HG03064 (cell line): ENCODE measurements around the gene RITA1.
A peak's percentile ranks its signal among the peaks of the same experiment; 100 is the strongest.
"Not testable (repeated sequence)": the region's sequence is repeated elsewhere in the genome, so short reads cannot be mapped to it uniquely, and the experiment has no call there.

Source experiments
- ATAC-seq: cut with Tn5 transposase; IDR thresholded peaks from one replicate; pipeline ENCODE4 v1.9.1; 2021; ENCODE audit warnings: low read depth; ENCODE audit not compliant: unreplicated experiment

The RITA1 gene

DNA sequence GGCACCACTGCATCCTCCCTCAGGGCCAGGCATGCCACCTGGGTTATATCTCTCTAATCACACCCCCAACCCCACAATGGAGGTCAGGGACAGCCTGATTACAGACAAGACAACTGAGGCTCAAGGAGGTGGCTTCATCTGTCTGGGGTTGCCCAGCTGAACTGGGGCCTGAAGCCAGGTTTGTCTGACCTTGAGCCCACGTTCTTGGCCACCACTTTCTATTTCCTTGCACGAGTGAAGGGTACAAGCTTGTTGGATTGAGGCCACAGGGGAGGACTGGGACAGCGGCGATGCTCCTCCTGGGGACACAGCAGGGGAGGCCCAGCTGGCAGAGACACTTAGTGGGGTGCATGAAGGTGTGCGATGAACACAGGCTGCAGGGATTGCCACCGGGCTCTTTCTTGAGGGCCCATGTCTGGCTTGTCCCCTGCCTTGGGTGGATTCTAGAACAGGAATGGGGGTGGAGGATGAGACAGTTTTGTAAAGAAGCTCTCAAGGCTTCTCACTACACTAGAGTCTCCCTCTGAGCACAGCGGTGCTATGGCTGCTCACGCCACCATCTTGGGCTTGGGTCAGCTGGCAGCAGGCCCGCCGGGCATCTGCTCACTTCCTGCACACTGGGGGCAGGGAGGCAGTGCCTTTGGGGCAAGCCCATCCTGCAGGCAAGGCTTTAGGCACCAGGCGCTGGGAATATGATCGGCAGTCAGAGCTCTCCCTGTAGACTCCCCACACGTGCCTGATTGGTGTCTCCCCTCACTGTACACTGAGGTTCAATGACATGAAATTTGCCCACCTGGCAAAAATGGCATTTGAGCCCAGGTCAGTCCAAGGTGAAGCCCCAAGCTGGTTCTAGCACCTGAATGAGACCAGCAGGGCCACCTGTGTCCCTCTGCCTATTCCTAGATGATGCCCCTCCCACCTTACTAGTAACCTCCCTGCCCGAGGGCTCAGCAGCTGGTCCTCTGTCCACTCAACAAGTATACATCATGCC, 16.0 kb downstream of the RITA1 start:
- ATAC-seq, result no peak

DNA sequence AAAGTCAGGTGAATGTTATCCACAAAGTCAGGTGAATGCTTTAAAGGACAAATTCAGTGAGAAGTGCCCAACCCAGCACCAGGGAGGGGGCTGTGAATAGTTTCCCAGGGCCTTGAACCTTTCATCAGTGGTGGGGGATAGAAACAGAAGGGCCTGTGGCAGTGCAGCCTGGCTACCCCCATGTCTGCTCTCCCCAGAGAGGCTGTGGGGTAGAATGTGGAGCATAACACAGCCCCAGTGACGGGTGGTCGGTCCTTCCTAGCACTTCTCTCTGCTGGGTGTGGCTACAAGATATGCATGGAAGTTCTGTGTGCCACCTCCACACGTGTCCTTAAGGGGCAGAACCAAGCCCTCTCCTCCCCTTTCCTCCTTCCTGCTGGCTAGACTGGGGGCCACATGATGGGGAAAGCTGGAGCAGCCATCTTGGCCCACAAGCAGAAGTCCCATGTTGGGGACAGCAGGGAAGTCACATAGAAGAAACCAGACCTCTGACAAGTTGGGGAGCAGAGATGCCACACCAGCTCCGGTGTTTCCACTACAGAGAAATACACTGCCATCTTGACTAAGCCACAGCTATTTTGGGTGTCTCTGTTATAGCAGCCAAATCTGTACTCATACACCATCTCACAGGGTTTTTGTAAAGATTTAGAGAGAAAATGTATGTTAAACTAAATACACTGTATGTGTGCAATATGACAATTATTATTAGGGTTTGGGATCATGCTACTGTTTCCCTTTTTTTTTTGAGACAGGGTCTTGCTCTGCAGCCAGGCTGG, 17.0 kb downstream of the RITA1 start:
- ATAC-seq, result no peak

DNA sequence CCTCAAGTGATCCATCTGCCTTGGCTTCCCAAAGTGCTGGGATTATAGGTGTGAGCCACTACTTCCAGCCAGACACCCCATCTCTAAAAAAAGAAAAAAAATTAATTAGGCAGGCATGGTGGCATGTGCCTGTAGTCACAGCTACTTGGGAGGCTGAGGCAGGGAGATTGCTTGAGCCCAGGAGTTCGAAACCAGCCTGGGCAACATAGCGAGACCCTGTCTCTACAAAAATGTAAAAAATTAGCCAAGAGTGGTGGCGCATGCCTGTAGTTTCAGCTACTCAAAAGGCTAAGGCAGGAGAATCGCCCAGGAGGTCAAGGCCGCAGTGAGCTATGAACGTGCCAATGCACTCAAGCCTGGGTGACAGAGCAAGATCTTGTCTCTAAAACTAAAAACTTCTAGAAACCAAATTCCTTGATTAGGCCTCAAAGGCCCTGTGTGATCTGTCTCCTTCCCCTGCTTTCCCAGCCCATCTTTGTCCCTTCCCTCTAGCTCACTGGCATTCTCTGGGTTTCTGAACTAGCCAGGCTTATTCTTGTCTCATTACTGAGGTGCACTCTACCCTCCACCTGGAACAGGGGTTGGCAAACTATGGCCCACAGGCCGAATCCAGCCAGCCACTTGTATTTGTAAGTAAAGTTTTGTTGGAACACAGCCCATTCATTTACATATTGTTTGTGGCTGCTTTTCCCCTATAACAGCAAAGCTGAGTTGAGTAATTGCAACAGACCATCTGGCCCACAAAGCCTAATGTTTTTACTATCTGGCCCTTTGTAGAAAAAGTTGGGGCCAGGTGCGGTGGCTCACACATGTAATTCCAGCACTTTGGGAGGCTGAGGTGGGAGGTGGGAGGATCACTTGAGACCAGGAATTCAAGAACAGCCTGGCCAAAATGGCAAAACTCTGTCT, 18.6 kb downstream of the RITA1 start:
- ATAC-seq, result no peak

DNA sequence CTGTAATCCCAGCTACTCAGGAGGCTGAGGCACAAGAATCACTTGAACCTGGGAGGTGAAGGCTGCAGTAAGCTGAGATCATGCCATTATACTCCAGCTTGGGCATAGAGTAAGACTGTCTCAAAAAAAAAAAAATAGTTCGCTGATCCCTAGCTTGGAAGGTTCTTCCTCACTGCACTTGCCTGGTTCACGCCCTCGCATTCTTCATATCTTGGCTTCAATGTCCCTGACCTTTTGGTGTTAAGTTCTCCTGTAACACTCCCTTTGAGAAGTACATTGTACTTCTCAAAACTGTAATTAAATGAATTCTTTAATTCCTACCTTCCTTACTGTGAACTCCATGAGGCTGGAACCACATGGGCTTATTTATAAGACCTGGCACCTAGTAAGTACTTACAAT, 19.3 kb downstream of the RITA1 start:
- no peak for ATAC-seq

DNA sequence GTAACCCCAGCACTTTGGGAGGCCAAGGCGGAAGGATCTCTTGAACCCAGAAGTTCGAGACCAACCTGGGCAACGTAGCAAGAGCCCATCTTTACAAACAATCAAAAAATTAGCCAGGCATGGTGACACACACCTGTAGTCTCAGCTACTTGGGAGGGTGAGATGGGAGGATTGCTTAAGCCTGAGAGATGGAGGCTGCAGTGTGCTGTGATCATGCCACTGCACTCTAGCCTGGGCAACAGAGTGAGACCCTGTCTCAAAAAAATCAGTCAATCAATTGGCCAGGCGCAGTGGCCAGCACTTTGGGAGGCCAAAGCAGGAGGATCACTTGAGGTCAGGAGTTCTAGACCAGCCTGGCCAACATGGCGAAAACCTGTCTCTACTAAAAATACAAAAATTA, 21.3 kb downstream of the RITA1 start:
- not testable (repeated sequence) for ATAC-seq

DNA sequence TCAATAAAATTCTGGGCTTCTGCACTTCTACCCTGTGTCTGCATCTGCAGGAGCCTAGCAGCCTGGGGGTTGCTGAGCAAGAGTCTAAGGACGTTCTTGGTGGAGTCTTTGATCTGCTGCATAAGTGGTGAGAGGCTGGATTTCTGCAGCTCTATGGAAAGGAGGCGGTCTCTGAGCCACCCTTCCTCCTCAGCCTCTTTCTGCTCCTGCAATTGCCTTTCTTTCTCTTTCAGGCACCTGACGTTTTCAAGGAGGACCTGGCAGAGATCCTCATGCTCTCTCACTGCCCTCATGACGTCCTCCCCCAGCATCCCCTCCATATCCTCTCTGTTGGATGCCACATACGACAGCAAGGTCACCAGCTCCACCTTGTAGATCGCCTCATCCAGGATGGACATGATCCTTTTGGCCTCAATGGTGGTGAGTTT, 22.1 kb downstream of the RITA1 start:
- peak; percentile 2 for ATAC-seq

DNA sequence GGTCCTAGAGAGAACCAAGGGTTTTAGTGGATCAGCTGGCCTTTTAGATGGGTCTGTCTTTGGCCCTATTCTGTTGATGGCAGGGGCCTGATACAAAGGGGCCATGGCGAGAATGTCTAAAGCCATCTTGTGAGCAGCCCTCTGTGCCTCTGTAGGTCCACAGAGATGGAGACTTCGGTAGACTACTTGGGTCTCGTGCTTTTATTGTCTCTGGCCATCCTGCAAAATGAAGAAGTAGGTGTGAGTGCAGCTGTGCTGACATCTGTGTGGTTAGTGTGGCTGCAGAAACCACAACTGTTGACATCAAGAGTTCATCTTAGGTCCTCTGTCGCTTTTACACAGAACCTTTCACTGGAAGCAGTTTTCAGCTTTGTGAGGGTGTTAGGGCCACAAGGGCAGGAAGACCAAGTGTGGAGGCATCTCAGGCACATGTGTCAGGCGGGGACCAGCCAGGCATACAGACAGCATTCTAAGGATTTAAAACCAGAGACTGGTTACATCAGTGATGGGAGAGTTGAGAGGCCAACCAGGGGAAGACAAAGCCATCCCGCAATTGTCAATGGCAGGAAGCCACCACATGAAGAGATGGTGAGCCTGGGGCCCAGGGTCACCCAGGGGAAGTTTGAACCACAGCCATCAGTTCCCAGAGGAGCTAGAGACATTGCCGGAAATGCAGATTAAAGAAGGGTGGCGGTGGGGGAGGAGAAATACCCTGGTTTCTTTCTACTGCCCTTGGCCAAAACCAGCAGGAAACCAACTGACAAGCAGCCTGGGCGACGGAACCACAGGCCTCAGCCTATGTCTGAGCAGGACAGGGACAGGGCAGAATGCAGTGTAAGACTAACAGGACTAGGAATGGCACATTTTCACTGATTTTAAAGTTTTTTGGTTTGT, 22.8 kb downstream of the RITA1 start:
- peak; percentile 77 for ATAC-seq

DNA sequence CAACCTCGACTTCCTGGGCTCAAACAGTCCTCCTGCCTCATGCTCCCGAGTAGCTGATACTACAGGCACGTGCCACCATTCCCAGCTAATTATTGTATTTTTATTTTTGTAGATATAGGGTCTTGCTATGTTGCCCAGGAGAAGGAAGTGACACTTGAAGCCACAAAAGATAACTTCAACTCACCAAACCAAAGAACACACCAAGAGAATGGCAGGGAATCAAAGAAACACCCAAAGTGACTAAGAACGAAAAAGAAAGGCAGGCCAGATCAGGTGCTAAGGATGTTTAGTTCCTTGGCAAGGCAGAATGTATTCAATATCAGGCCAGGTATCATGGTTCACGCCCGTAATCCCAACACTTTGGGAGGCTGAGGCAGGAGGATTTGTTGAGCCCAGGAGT, 25.6 kb downstream of the RITA1 start:
- ATAC-seq, result no peak

DNA sequence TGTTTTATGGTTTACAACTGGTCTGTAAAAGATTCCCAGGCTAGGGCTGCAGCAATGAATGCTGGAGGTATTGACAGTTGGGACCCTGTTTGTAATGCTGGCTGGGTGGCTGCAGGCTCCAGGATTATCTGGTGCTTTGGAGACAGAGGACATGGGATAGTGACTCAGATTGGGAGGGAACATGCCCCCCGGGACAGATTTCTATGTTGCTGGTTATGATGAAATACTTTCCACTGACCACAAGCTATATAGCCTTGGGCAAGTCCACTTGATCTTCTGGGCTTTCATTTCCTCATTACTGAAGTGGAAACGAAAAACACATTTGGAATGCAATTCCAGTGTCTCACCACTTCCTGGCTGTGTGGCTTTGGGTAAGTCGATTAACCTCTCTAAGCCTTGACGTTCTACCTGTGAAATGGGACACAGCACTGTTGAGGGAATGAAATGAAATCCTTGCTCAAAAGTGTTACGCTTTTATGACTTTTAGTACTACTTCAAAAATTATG, 29.4 kb downstream of the RITA1 start:
- ATAC-seq, result no peak

DNA sequence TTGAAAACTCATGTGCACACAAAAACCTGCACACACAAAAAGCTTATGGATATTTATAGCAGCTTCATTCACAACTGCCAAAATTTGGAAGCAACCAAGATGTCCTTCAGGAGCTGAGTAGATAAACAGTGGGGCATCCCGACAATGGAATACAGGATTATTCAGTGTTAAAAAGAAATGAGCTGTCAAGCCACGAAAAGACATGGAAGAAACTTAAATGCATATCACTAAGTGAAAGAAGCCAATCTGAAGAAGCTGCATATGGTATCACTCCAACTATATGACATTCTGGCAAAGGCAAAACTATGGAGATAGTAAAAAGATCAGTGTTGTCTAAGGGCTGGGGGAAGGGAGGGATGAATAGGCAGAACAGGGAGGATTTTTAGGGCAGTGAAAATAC, 30.5 kb downstream of the RITA1 start:
- no peak for ATAC-seq

DNA sequence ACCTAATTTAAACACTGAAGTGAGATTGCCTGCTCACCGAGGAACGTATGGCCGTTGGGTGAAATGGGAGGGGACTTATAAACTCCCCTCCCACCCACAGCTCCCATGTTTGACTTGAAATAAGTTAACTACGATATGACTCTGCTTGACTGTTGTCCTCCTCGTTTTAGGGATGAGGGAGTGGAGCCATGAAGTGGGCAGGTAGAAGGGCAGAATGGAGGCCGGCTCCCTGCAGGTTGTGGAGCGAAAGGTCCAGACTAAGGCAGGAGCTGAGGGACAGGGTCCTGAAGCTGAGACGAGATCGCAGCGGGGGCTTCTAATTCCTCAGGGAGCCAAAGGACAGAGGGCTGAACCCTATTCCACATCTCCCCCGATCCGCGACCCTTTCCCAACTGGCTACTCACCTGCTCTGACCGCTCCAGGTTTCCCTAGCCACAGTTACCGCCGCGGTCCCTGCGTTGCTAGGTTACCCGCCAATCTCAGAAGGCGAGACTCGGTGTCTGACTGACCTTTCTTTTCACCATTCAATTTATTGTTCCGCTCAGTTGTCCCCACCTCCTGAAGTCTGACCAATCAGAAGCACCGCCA, 35.2 kb downstream of the RITA1 start:
- peak; percentile 1 for ATAC-seq

DNA sequence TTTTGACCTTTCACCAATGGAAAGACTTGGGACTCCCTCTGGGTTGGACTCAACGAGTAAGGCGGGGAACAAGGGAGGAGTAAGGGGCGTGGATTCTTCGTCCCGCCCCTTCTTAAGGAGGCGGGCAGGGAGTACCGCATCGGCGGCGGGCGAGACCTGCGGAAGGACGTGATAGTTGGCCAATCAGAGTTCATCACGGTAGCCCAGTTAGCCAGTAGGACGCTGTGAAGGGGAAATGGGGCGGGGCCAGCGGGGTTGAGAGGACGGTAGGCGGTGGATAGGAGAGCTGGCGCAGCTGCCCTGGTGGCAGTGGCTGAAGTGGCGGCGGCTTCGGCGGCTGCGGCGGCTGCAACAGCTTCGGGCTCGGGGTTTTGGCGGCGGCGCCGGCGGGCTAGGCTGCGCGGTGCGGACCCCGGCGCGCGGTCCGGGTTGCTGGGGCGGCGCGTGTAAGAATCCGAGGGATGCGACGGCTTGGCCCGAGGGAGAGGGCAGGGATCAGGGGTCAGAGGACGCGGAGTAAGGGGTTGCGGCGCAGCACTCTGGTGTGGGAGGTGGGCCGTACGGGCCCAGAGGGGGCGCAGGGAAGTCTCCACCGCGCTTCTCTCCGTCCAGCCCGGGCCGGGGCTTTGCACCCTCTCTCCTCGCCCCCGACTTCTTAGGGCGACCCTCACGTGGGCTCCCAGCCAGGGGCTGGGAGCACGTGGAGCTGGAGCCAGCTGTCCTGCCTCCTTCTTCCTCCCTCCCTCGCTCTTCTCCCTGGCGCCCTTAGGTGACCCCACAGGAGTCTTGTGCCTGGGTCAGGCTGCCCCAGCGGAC, 35.9 kb downstream of the RITA1 start, which contains the start of gene TPCN1:
Gene TPCN1 (plus strand): TSS at position 284 of the 816 bp plus-strand sequence. CDS start 5,389 bp downstream, outside the sequence.
- peak; percentile 84 for ATAC-seq

DNA sequence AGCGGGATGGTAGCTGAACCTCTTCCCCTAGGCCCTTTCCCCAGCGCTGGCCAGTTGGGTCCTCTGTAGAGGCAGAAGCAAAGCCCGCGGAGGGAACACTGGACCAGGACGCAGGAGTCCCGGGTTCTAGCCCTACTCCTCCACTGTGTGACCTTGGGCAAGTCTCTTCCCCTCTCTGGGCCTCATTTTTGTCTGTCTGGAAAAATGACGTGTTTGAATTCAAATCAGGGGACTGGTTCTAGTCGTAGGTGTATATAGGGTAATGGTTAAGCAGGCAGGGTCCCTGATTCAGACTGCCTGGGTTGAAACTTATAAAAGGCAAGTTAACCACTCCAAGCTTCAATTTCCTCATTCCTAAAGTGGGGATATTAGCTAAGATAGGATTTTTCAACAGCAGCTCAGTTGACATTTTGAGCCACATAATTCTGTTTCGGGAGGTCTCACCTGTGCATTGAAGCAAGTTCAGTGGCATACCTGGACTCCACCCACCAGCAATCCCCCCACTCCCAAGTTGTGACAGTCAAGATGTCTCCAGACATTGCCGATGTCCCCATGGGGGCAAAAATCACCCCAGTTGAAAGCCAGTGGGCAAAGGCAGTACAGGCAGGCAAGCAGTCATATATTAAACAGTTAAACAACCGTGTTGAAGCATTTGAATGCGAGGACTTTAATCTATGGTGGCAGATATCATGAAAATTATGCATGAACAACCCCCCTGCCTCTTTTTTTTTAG, 36.6 kb downstream of the RITA1 start:
- ATAC-seq, result no peak

DNA sequence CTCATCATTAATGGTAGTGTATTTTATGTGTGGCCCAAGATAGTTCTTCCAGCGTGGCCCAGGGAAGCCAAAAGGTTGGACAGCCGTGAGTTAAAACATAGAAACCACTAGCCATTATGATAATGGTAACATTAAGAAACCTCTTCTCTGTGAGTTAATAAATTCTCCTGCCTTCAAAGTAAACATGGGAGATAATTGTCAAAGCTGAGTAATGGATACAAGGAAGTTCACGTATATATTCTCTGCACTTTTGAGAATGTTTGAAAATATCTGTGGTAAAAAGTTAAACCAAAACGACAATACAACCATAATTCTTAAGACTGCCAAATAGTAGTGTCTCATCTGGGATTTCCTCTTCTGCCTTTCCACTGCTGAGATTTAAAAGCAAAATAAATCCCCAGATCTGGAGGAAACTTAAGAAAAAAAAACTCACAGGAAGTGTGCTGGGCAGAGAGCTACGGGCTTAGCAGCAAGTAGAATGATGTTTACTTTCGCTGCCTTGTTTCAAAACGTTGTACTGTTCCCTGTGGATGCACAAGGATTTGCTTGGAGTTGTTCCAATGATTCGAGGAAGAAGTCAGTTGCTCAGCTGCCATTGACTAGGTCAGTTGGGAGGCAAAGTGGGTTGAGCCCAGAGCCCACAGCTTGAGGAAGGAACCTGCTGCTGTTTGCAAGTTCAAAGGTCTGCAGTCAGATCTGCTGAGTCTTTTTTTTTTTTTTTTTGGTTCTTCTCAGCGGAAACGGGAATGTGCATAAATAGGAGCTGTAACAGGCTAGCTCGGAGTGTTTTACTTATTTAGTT, 37.4 kb downstream of the RITA1 start:
- no peak for ATAC-seq

DNA sequence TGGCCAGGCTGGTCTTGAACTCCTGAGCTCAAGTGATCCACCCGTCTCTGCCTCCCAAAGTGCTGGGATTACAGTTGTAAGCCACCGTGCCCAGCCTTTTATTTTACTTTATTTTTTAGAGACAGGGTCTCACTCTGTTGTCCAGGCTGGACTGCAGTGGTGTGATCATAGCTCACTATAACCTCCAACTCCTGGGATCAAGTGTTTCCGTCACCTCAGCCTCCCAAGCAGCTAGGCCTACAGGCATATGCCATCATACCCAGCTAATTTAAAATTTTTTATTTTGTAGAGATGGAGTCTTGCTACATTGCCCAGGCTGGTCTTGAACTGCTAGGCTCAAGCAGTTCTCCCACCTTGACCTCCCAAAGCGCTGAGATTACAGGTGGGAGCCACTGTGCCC, 39.4 kb downstream of the RITA1 start:
- no peak for ATAC-seq

DNA sequence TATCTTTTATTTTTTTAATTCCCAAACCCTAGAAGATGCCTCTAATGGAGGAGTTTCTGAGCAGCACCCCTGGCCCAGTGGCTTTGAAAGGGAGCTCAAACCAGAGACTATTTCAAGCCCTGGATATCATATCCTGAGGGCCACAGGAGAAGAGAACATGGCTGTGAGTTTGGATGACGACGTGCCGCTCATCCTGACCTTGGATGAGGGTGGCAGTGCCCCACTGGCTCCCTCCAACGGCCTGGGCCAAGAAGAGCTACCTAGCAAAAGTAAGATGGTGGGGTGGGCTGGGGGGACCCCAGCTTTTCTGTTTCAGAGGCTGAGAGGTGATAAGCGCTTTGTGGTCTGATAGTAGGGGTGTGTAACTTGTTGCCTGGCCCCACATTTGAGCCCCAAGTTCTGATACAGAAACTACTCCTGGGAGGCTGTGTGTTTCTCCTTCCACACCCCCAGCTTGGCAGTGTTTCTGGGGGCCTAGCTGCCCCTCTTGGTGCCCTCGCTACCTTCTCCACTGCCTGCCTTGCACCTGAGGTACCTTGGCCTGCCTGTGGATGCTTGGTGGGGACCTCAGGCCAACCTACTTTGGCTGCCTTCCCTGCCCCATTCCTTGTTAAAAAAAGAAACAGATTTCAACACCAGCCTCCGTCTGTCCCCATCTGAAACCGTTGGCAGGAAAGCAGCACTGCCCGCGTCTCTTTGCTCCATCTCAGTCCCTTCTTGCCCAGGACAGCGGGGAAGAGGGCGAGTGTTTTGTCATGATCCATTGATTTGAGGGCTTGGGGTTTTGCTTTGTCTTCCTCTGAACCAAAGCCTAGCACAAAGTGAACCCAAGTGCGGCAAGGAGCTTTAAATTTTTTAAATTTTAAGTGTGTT, 41.4 kb downstream of the RITA1 start:
- no peak for ATAC-seq
